Measurements from ENCODE around the gene ICOS.

The ICOS gene

DNA sequence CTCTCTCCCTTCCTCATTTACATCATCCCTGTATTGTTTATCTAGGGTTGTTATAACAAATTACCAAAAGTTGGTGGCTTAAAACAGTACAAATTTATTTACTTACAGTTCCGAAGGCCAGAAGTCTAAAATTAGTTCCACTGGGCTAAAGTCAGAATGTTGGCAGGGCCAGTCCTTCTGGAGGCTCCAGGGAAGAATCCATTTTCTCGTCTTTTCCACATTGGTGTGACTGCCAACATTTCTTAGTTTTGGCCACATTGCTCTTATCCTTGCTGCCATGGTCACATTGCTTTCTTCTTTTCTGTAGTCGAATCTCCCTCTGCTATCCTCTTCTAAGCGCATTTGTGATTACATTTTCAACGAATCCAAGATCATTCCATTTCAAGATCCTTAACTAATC, 34.7 kb downstream of the ICOS start:
- Histone ChIP-seq H3K9me3 (ENCODE audit: insufficient read depth, low read depth, low read length) (no peaks in the 10 kb centered on the region), H3K79me2 (ENCODE audit: insufficient read depth, low read length) (no peaks in the 10 kb centered on the region), H3K4me3 (ENCODE audit: low read length, poor library complexity, severe bottlenecking) (no peak overlapping the region), H3K9me2 (replicated peaks; ENCODE audit: low read depth, low read length) (no peaks in the 10 kb centered on the region), H2AFZ (ENCODE audit: low read length) (no peak overlapping the region), H3F3A (ENCODE audit: low read depth) (no peaks in the 10 kb centered on the region), H3K4me2 (ENCODE audit: low read depth, low read length, poor library complexity, severe bottlenecking) (no peak overlapping the region), H3K9ac (ENCODE audit: low read depth, low read length, poor library complexity, severe bottlenecking) (no peak overlapping the region), H3K4me1 (ENCODE audit: insufficient read depth, low read length, poor library complexity, severe bottlenecking) (no peaks in the 10 kb centered on the region), H3K27me3 (ENCODE audit: insufficient read depth, low read length, poor library complexity, severe bottlenecking) (peaks cover 4% of the 10 kb centered on the region), H3K36me3 (ENCODE audit: insufficient read depth, low read length) (no peaks in the 10 kb centered on the region), H4K20me1 (ENCODE audit: insufficient read depth, low read length, poor library complexity, severe bottlenecking) (no peaks in the 10 kb centered on the region)
- TF ChIP-seq EZH2phosphoT487 (IDR thresholded peaks at IDR 0.05; ENCODE audit: borderline replicate concordance) (no peak), CTCF (conservative IDR thresholded peaks at IDR 0.05; ENCODE audit: low read length) (no peak)

- Histone ChIP-seq H3K4me3 (ENCODE audit: low read length, poor library complexity, severe bottlenecking) (no peak overlapping the region), H3K4me1 (ENCODE audit: insufficient read depth, low read length, poor library complexity, severe bottlenecking) (no peaks in the 10 kb centered on the region), H3K9ac (ENCODE audit: low read depth, low read length, poor library complexity, severe bottlenecking) (no peak overlapping the region), H2AFZ (ENCODE audit: low read length) (no peak overlapping the region), H3K79me2 (ENCODE audit: insufficient read depth, low read length) (no peaks in the 10 kb centered on the region), H3K36me3 (ENCODE audit: insufficient read depth, low read length) (no peaks in the 10 kb centered on the region), H3F3A (ENCODE audit: low read depth) (no peaks in the 10 kb centered on the region), H4K20me1 (ENCODE audit: insufficient read depth, low read length, poor library complexity, severe bottlenecking) (no peaks in the 10 kb centered on the region), H3K9me2 (replicated peaks; ENCODE audit: low read depth, low read length) (no peaks in the 10 kb centered on the region), H3K4me2 (ENCODE audit: low read depth, low read length, poor library complexity, severe bottlenecking) (no peak overlapping the region), H3K27me3 (ENCODE audit: insufficient read depth, low read length, poor library complexity, severe bottlenecking) (peaks cover 4% of the 10 kb centered on the region), H3K9me3 (ENCODE audit: insufficient read depth, low read depth, low read length) (no peaks in the 10 kb centered on the region)
- TF ChIP-seq EZH2phosphoT487 (IDR thresholded peaks at IDR 0.05; ENCODE audit: borderline replicate concordance) (no peak), CTCF (conservative IDR thresholded peaks at IDR 0.05; ENCODE audit: low read length) (no peak)
Observed at GRCh38 chr2:203972066-203972465, 35.5 kb downstream of the ICOS start.

GRCh38 chr2:203973000-203973399, 36.4 kb downstream of the ICOS start:
- Histone ChIP-seq H3F3A (ENCODE audit: low read depth) (no peaks in the 10 kb centered on the region), H2AFZ (ENCODE audit: low read length) (no peak overlapping the region), H3K9me3 (ENCODE audit: insufficient read depth, low read depth, low read length) (no peaks in the 10 kb centered on the region), H4K20me1 (ENCODE audit: insufficient read depth, low read length, poor library complexity, severe bottlenecking) (no peaks in the 10 kb centered on the region), H3K4me1 (ENCODE audit: insufficient read depth, low read length, poor library complexity, severe bottlenecking) (no peaks in the 10 kb centered on the region), H3K9ac (ENCODE audit: low read depth, low read length, poor library complexity, severe bottlenecking) (no peak overlapping the region), H3K36me3 (ENCODE audit: insufficient read depth, low read length) (no peaks in the 10 kb centered on the region), H3K79me2 (ENCODE audit: insufficient read depth, low read length) (no peaks in the 10 kb centered on the region), H3K4me2 (ENCODE audit: low read depth, low read length, poor library complexity, severe bottlenecking) (no peak overlapping the region), H3K9me2 (replicated peaks; ENCODE audit: low read depth, low read length) (no peaks in the 10 kb centered on the region), H3K27me3 (ENCODE audit: insufficient read depth, low read length, poor library complexity, severe bottlenecking) (peaks cover 4% of the 10 kb centered on the region), H3K4me3 (ENCODE audit: low read length, poor library complexity, severe bottlenecking) (no peak overlapping the region)
- TF ChIP-seq EZH2phosphoT487 (IDR thresholded peaks at IDR 0.05; ENCODE audit: borderline replicate concordance) (no peak), CTCF (conservative IDR thresholded peaks at IDR 0.05; ENCODE audit: low read length) (no peak)
